Activated CD8-positive, alpha-beta T cell treated with anti-CD3 and anti-CD28 coated beads for 36 hours (primary cell): ENCODE measurements around the gene DYDC2. TPM values are rescaled to one million over a fixed set of nuclear protein-coding genes. Genes with fewer than 3 reads are reported as not detected.

Experiments
- ATAC-seq: fragments of 200-7000 bp; cut with Tn5 transposase; one replicate; pipeline ENCODE4 v1.10.0; 2021; ENCODE audit warnings: mild to moderate bottlenecking, moderate library complexity
- CTCF ChIA-PET: fragments of 350-600 bp; sonication (Branson Sonifier 250); formaldehyde crosslinking; loops from one replicate; lab custom pipeline; 2021; ENCODE audit warnings: antibody characterized with exemption; lab: Charles Lee
- POLR2A ChIA-PET: fragments of 350-600 bp; sonication (Branson Sonifier 250); formaldehyde crosslinking; loops from one replicate; lab custom pipeline; 2021; ENCODE audit warnings: antibody characterized with exemption; lab: Charles Lee
- DNase-seq: peaks from one replicate; pipeline ENCODE4 v3.0.0-alpha.2; 2020
- H3K27ac Mint-ChIP-seq: one replicate; pipeline ENCODE4 v1.8.0; 2021; ENCODE audit warnings: mild to moderate bottlenecking, mixed read lengths
- H3K27me3 Mint-ChIP-seq: one replicate; pipeline ENCODE4 v1.8.0; 2021; ENCODE audit warnings: mixed read lengths
- H3K36me3 Mint-ChIP-seq: one replicate; pipeline ENCODE4 v1.8.0; 2021; ENCODE audit warnings: low read depth, mixed read lengths
- H3K4me1 Mint-ChIP-seq: one replicate; pipeline ENCODE4 v1.8.0; 2021; ENCODE audit warnings: low read depth, mixed read lengths
- H3K4me3 Mint-ChIP-seq: one replicate; pipeline ENCODE4 v1.8.0; 2021; ENCODE audit warnings: mild to moderate bottlenecking, moderate library complexity, mixed read lengths
- H3K9me3 Mint-ChIP-seq: one replicate; pipeline ENCODE4 v1.8.0; 2021; ENCODE audit warnings: mixed read lengths
- intact Hi-C: fragments of 100-400 bp; cut with micrococcal nuclease; formaldehyde crosslinking; loops from one replicate; pipeline ENCODE4 v1.10.0; 2022
- total RNA-seq, 2 experiments: library from RNA; stranded (reverse); gene quantifications; one replicate each; pipeline ENCODE4 v1.2.3, GENCODE V29; 2021
- TF ChIP-seq, protein P1 (sequence below): fragments of 200-600 bp; IDR thresholded peaks from one replicate; pipeline ENCODE4 v1.8.0; 2022; ENCODE audit warnings: antibody characterized with exemption, mild to moderate bottlenecking

Gene DYDC2
- total RNA-seq, 2 experiments from 2014 or later, result 0.70 TPM; not detected in 1

DNA sequence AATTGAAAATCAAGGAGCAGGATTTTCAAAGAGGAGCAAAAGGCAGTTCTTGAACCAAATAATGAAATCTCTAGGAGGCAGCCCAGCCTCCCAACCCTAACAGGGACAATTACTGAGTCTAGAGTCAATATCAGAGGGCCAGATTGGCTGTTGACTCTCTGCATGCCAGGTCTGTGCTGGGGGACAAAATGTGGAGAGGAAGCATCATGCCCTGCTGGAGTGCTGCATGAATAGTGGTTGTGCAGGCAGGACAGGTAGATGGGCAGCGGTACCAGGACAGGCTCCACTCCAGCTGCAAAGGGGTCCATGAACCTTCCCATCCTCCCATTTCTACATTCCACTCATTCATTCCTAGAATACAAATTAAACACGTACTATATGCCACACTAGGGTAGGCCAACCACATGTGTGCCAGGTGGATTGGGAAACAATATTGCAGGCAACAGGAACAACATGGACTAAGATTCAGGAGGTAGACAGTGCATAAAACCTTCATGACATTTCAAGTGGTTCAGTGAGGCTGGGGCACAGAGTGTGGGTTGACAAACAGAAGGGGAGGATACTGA is 36.8 kb upstream of the DYDC2 start:
- DNase-seq (no peak), ATAC-seq (no peak)
- POLR2A ChIA-PET, result no interaction called here
- H3K36me3 Mint-ChIP-seq, result no peaks in the 10 kb centered on the region
- H3K27ac Mint-ChIP-seq, result no peak overlapping the region
- H3K4me1 Mint-ChIP-seq, result peaks cover 6% of the 10 kb centered on the region
- intact Hi-C loops, result no loop called here
- TF ChIP-seq, protein P1, sequence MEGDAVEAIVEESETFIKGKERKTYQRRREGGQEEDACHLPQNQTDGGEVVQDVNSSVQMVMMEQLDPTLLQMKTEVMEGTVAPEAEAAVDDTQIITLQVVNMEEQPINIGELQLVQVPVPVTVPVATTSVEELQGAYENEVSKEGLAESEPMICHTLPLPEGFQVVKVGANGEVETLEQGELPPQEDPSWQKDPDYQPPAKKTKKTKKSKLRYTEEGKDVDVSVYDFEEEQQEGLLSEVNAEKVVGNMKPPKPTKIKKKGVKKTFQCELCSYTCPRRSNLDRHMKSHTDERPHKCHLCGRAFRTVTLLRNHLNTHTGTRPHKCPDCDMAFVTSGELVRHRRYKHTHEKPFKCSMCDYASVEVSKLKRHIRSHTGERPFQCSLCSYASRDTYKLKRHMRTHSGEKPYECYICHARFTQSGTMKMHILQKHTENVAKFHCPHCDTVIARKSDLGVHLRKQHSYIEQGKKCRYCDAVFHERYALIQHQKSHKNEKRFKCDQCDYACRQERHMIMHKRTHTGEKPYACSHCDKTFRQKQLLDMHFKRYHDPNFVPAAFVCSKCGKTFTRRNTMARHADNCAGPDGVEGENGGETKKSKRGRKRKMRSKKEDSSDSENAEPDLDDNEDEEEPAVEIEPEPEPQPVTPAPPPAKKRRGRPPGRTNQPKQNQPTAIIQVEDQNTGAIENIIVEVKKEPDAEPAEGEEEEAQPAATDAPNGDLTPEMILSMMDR, result no peak
- CTCF ChIA-PET, result no interaction called here
- no peaks in the 10 kb centered on the region for H3K9me3 Mint-ChIP-seq
- H3K27me3 Mint-ChIP-seq, result no peaks in the 10 kb centered on the region
- no peak overlapping the region for H3K4me3 Mint-ChIP-seq

DNA sequence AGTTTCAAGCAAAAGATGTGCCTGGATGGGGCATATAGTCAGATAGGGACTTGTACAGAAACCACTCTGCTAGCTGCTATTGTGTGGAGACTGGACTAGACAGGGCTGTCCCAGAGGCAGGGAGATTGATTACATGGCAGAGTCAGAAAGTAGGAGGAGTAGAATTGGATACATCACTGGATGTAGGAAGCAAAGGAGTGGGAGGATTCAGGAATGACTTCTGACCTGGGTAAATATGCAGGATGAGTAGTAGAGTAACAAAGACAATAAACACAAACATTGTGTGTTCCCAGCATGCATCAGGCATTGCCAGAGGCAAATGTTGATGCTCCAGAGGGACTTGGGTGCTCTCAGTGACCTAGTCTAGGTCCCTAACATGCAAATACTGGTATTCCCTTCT is 36.2 kb upstream of the DYDC2 start:
- intact Hi-C loops, result no loop called here
- Mint-ChIP-seq H3K4me1 (peaks cover 6% of the 10 kb centered on the region), H3K27me3 (no peaks in the 10 kb centered on the region), H3K4me3 (no peak overlapping the region), H3K27ac (no peak overlapping the region), H3K9me3 (no peaks in the 10 kb centered on the region), H3K36me3 (no peaks in the 10 kb centered on the region)
- ChIA-PET CTCF (no interaction called here), POLR2A (no interaction called here)
- no peak for DNase-seq
- no peak for ATAC-seq
- TF ChIP-seq, protein P1, result no peak

DNA sequence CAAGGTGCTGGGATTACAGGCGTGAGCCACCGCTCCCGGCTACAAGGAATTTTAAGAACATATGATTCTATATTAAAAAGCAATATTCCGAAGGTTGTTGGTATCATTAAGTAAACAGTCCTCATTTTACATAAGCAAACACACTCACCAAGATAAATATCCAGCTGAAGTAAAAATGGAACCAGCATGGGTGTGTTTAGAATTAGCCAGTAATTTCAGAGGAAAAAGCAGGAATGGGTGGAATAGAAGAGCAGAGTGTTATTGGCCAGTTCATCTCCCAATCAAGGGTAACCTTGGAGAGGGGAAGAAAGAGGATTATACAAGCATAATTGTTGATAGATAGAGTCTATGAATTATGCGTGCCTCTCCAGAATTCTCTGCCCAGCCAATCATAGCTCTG is 35.4 kb upstream of the DYDC2 start:
- ChIA-PET POLR2A (no interaction called here), CTCF (no interaction called here)
- peaks cover 6% of the 10 kb centered on the region for H3K4me1 Mint-ChIP-seq

DNA sequence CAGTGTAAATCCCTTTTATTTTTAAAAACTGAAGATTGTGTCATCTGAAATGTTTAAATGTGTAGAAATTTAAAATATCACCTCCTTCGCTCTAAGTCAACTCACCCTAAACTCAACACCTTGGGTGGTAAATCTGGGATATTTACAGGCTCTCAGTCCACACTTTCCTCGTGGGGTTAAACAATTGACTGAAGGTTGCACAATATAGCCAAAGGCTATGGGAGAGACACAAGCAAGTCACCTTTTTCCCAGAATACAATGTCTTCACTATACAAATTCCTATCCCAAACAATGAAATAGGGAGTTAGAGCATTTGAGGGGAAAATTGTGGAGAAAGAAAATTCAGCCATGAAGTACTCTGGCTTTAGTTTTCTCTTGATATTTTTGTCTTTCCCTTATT is 34.4 kb upstream of the DYDC2 start:
- intact Hi-C loops, result no loop called here
- ChIA-PET POLR2A (interaction anchor here (0.7 kb wide), 1 partner anchor 42 kb away, joined by 3 read pairs; no protein-coding TSS in a partner anchor), CTCF (no interaction called here)
- Mint-ChIP-seq H3K36me3 (no peaks in the 10 kb centered on the region), H3K9me3 (no peaks in the 10 kb centered on the region), H3K4me3 (no peak overlapping the region), H3K27ac (no peak overlapping the region), H3K27me3 (no peaks in the 10 kb centered on the region), H3K4me1 (peaks cover 6% of the 10 kb centered on the region)
- TF ChIP-seq, protein P1, result no peak
- no peak for ATAC-seq
- DNase-seq, result no peak

More for the DNA sequence above, 35.4 kb upstream of the DYDC2 start:
- intact Hi-C loops, result no loop called here
- Mint-ChIP-seq H3K9me3 (no peaks in the 10 kb centered on the region), H3K27ac (no peak overlapping the region), H3K36me3 (no peaks in the 10 kb centered on the region), H3K27me3 (no peaks in the 10 kb centered on the region), H3K4me3 (no peak overlapping the region)
- DNase-seq (no peak), ATAC-seq (no peak)
- TF ChIP-seq, protein P1, result no peak

DNA sequence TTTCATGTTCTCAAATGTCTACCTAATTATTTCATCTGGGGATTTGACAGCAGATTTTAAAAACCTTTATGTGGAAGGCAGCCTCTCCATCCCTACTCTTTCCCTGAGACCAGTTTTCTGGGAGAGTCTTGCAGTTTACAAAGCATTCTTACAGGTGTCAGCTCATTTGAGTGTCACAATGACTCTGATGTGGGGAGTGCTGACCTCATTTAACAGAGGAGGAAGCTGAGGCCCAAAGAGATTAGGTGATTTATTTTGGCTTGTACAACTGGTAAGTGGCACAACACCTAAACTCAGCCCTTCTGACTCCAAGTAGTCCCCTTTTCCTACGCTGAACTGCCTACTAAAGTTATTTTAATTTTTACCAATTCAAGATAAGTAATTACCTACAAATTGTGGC is 33.9 kb upstream of the DYDC2 start:
- H3K4me3 Mint-ChIP-seq, result no peak overlapping the region
- no peaks in the 10 kb centered on the region for H3K36me3 Mint-ChIP-seq

More for the DNA sequence above, 33.9 kb upstream of the DYDC2 start:
- no peak overlapping the region for H3K27ac Mint-ChIP-seq
- ATAC-seq (no peak), DNase-seq (no peak)
- intact Hi-C loops, result no loop called here
- no peaks in the 10 kb centered on the region for H3K27me3 Mint-ChIP-seq
- peaks cover 6% of the 10 kb centered on the region for H3K4me1 Mint-ChIP-seq
- ChIA-PET CTCF (interaction anchor here (0.8 to 1.6 kb wide), 2 partner anchors 11 to 14 kb away, joined by 3 read pairs; no protein-coding TSS in a partner anchor), POLR2A (no interaction called here)
- H3K9me3 Mint-ChIP-seq, result no peaks in the 10 kb centered on the region
- TF ChIP-seq, protein P1, result no peak
